Vagina (tissue), 2 donors: ENCODE measurements around the gene PHYHIPL.

Source experiments
- CTCF ChIP-seq, 3 experiments: fragments of 450-650 bp in 2 of 3; fragments of 200-600 bp in 1 of 3; sonication (generic) in 1 of 3; IDR thresholded peaks; one replicate each; pipeline ENCODE4 v1.5.1; 2017 to 2019; ENCODE audit warnings: antibody characterized with exemption in 3 of 3, mild to moderate bottlenecking in 2 of 3, moderate library complexity in 2 of 3
- POLR2A ChIP-seq, 2 donors: fragments of 450-650 bp; IDR thresholded peaks; one replicate each; pipeline ENCODE4 v1.6.1; 2017; ENCODE audit warnings: antibody characterized with exemption in 2 of 2, mild to moderate bottlenecking in 2 of 2, moderate library complexity in 2 of 2
- POLR2AphosphoS5 ChIP-seq, 2 donors: sonication (generic); formaldehyde crosslinking; IDR thresholded peaks; one replicate each; pipeline ENCODE4 v1.9.0; 2017; ENCODE audit warnings: antibody characterized with exemption in 2 of 2, mild to moderate bottlenecking in 2 of 2, low read depth in 1 of 2; ENCODE audit not compliant: insufficient read depth in 1 of 2

DNA sequence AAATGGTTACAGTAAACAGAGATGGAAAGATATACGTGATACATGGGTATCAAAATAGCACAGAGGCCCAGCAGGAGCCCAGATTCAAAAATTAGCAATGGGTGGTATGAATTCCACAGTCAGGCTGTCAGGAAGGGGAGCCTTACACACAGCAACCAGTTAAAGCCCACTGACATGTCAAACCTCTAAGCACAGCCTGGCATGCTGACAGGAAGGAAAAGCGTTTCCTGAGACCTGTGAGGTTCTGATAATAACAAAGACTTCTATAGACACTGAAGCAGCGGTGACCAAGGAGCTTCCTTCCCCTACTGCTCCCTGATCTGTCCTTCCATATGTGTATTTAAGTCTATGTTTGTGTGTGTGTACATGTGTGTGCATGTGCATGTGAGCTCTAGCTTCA lies 89.9 kb downstream of the PHYHIPL start:
- TF ChIP-seq CTCF (IDR thresholded peaks at IDR 0.05), result no peak
- TF ChIP-seq POLR2A (IDR thresholded peaks at IDR 0.05), result no peak
- no peak for TF ChIP-seq POLR2AphosphoS5 (IDR thresholded peaks at IDR 0.05; ENCODE audit: insufficient read depth in 1 of 2, low read depth in 1 of 2)
